HG03442 (cell line): ENCODE data around the gene DMD.
"Not testable (repeated sequence)": the region's sequence is repeated elsewhere in the genome, so short reads cannot be mapped to it uniquely, and the experiment has no call there.

Source experiments
- ATAC-seq: cut with Tn5 transposase; IDR thresholded peaks from one replicate; pipeline ENCODE4 v1.9.1; 2021; ENCODE audit warnings: mild to moderate bottlenecking, moderate library complexity; ENCODE audit not compliant: unreplicated experiment

Gene DMD

GRCh38 chrX:32087663-32088062 is 1123.7 kb downstream of the DMD start:
- no peak for ATAC-seq

GRCh38 chrX:32084757-32085156 is 1126.6 kb downstream of the DMD start:
- no peak for ATAC-seq

- no peak for ATAC-seq
These were observed 1163.1 kb downstream of the DMD start for GRCh38 chrX:32048285-32048684.

- ATAC-seq: no peak
These were observed 1166.2 kb downstream of the DMD start for GRCh38 chrX:32045149-32045548.

- no peak for ATAC-seq
These were observed 1170.2 kb downstream of the DMD start for GRCh38 chrX:32041181-32041580.

- ATAC-seq: no peak
These were observed 1184.6 kb downstream of the DMD start for GRCh38 chrX:32026772-32027171.

GRCh38 chrX:32024072-32024471 is 1187.3 kb downstream of the DMD start:
- ATAC-seq: no peak

- ATAC-seq: no peak
These were observed 1195.2 kb downstream of the DMD start for GRCh38 chrX:32016195-32016594.

- ATAC-seq: no peak
These were observed 1200.4 kb downstream of the DMD start for GRCh38 chrX:32010948-32011347.

- no peak for ATAC-seq
These were observed 1201.1 kb downstream of the DMD start for GRCh38 chrX:32010212-32010611.

- ATAC-seq: no peak
These were observed 1217.7 kb downstream of the DMD start for GRCh38 chrX:31993637-31994036.

GRCh38 chrX:31988975-31989374 is 1222.4 kb downstream of the DMD start:
- no peak for ATAC-seq

- no peak for ATAC-seq
These were observed 1229.7 kb downstream of the DMD start for GRCh38 chrX:31981546-31982062.

GRCh38 chrX:31969714-31970113 is 1241.6 kb downstream of the DMD start:
- no peak for ATAC-seq

GRCh38 chrX:31962256-31962655 is 1249.1 kb downstream of the DMD start:
- ATAC-seq: no peak

GRCh38 chrX:31934842-31935370 is 1276.4 kb downstream of the DMD start:
- ATAC-seq: no peak

- no peak for ATAC-seq
These were observed 1277.3 kb downstream of the DMD start for GRCh38 chrX:31934015-31934414.

- no peak for ATAC-seq
These were observed 1278.6 kb downstream of the DMD start for GRCh38 chrX:31932769-31933168.

GRCh38 chrX:31932320-31932719 is 1279.0 kb downstream of the DMD start:
- ATAC-seq: not testable (repeated sequence)

GRCh38 chrX:31931225-31931624 is 1280.1 kb downstream of the DMD start:
- ATAC-seq: no peak

- ATAC-seq: no peak
These were observed 1282.0 kb downstream of the DMD start for GRCh38 chrX:31929366-31929765.

GRCh38 chrX:31921236-31921635 is 1290.1 kb downstream of the DMD start:
- ATAC-seq: no peak

GRCh38 chrX:31909850-31910572 is 1301.3 kb downstream of the DMD start:
- ATAC-seq: no peak
